HepG2 (cell line): Measurements from ENCODE around the gene PELI3. TPM values are rescaled to one million over a fixed set of nuclear protein-coding genes. Genes with fewer than 3 reads are reported as not detected.

Experiments used
- GTF3A ChIP-seq: sonication (generic); formaldehyde crosslinking; conservative IDR thresholded peaks from 2 replicates; pipeline ENCODE4 v1.4.0; 2020; ENCODE audit warnings: mild to moderate bottlenecking, missing genetic modification reagents
- HCFC1 ChIP-seq: fragments of 150-350 bp; IDR thresholded peaks from 2 replicates; pipeline ENCODE4 v1.6.1; 2014; ENCODE audit warnings: low read depth, low read length
- IKZF4 ChIP-seq: sonication (generic); formaldehyde crosslinking; IDR thresholded peaks from 2 replicates; pipeline ENCODE4 v1.5.1; 2020; ENCODE audit warnings: borderline replicate concordance, mild to moderate bottlenecking, low read depth, missing genetic modification reagents; ENCODE audit errors: not compliant biosample characterization
- JUNB ChIP-seq: sonication (generic); formaldehyde crosslinking; IDR thresholded peaks from 2 replicates; pipeline ENCODE4 v1.8.0; 2022; ENCODE audit warnings: missing genetic modification reagents, mild to moderate bottlenecking, borderline replicate concordance
- MAF1 ChIP-seq: sonication (generic); formaldehyde crosslinking; IDR thresholded peaks from 2 replicates; pipeline ENCODE4 v1.5.0; 2020; ENCODE audit warnings: missing genetic modification reagents, borderline replicate concordance
- MAZ ChIP-seq, 2 experiments: sonication (generic) in 1 of 2; formaldehyde crosslinking in 1 of 2; IDR thresholded peaks; 2 replicates each; pipeline versions ENCODE4 v1.5.0 to v1.6.1; 2012 to 2020; ENCODE audit warnings: low read depth in 2 of 2, mild to moderate bottlenecking in 2 of 2, borderline replicate concordance in 1 of 2, improper control_type of control experiment in 1 of 2, low read length in 1 of 2, missing genetic modification reagents in 1 of 2, moderate library complexity in 1 of 2
- NCOR1 ChIP-seq: fragments of 200-600 bp; sonication (generic); IDR thresholded peaks from 2 replicates; pipeline ENCODE4 v1.7.0; 2017; ENCODE audit warnings: antibody characterized with exemption, low read length, borderline replicate concordance
- NONO ChIP-seq, 2 experiments: fragments of 450-650 bp in 1 of 2; sonication (generic) in 1 of 2; formaldehyde crosslinking in 1 of 2; IDR thresholded peaks in 1 of 2; conservative IDR thresholded peaks in 1 of 2; 2 replicates each; pipeline versions ENCODE4 v1.6.1 to v1.8.0; 2017 to 2022; ENCODE audit warnings: mild to moderate bottlenecking in 1 of 2, missing genetic modification reagents in 1 of 2, moderate library complexity in 1 of 2
- NR1H2 ChIP-seq: sonication (generic); formaldehyde crosslinking; IDR thresholded peaks from 2 replicates; pipeline ENCODE4 v1.8.1; 2022; ENCODE audit warnings: low read depth, missing genetic modification reagents, borderline replicate concordance
- RELA ChIP-seq: sonication (generic); formaldehyde crosslinking; IDR thresholded peaks from 2 replicates; pipeline ENCODE4 v1.4.0; 2020; ENCODE audit warnings: missing genetic modification reagents
- REPIN1 ChIP-seq: sonication (generic); formaldehyde crosslinking; IDR thresholded peaks from 2 replicates; pipeline ENCODE4 v1.8.0; 2022; ENCODE audit warnings: missing genetic modification reagents, low read depth, mild to moderate bottlenecking, borderline replicate concordance
- SAFB2 ChIP-seq: sonication (generic); formaldehyde crosslinking; IDR thresholded peaks from 2 replicates; pipeline ENCODE4 v1.5.1; 2020; ENCODE audit warnings: missing genetic modification reagents, low read depth, mild to moderate bottlenecking, borderline replicate concordance
- SRY ChIP-seq: sonication (generic); formaldehyde crosslinking; IDR thresholded peaks from 2 replicates; pipeline ENCODE4 v1.8.0; 2022; ENCODE audit warnings: mild to moderate bottlenecking, missing genetic modification reagents
- TBL1XR1 ChIP-seq: fragments of 150-350 bp; IDR thresholded peaks from 2 replicates; pipeline ENCODE4 v1.6.1; 2014; ENCODE audit warnings: borderline replicate concordance, low read length; ENCODE audit not compliant: partially characterized antibody
- TMF1 ChIP-seq: sonication (generic); formaldehyde crosslinking; IDR thresholded peaks from 2 replicates; pipeline ENCODE4 v1.8.1; 2022; ENCODE audit warnings: low read depth, missing genetic modification reagents
- ZBTB21 ChIP-seq: sonication (generic); formaldehyde crosslinking; IDR thresholded peaks from 2 replicates; pipeline ENCODE4 v1.4.0; 2020; ENCODE audit warnings: missing genetic modification reagents
- ZFX ChIP-seq: sonication (generic); formaldehyde crosslinking; IDR thresholded peaks from 2 replicates; pipeline ENCODE4 v1.4.0; 2020; ENCODE audit warnings: mild to moderate bottlenecking, low read depth, missing genetic modification reagents, moderate library complexity
- ZIK1 ChIP-seq: sonication (generic); formaldehyde crosslinking; IDR thresholded peaks from 2 replicates; pipeline ENCODE4 v1.5.0; 2020; ENCODE audit warnings: mild to moderate bottlenecking, low read depth, missing genetic modification reagents, borderline replicate concordance
- ZNF329 ChIP-seq: sonication (generic); formaldehyde crosslinking; IDR thresholded peaks from 2 replicates; pipeline ENCODE4 v1.9.0; 2021; ENCODE audit warnings: low read depth, mild to moderate bottlenecking, missing genetic modification reagents
- ZNF350 ChIP-seq: sonication (generic); formaldehyde crosslinking; IDR thresholded peaks from 2 replicates; pipeline ENCODE4 v1.4.0; 2020; ENCODE audit warnings: mild to moderate bottlenecking, low read depth, missing genetic modification reagents, borderline replicate concordance
- ZNF615 ChIP-seq: sonication (generic); formaldehyde crosslinking; IDR thresholded peaks from 2 replicates; pipeline ENCODE4 v1.5.0; 2020; ENCODE audit warnings: mild to moderate bottlenecking, missing genetic modification reagents, borderline replicate concordance
- ZNF777 ChIP-seq: sonication (generic); formaldehyde crosslinking; IDR thresholded peaks from 2 replicates; pipeline ENCODE4 v1.4.0; 2020; ENCODE audit warnings: missing genetic modification reagents
- ZSCAN31 ChIP-seq: sonication (generic); formaldehyde crosslinking; IDR thresholded peaks from 2 replicates; pipeline ENCODE4 v1.5.0; 2020; ENCODE audit warnings: low read depth, mild to moderate bottlenecking, missing genetic modification reagents
- polyA plus RNA-seq, 8 experiments: library from polyadenylated mRNA; depleted of rRNA in 3 of 8; stranded (reverse) in 7 of 8; unstranded in 1 of 8; fragments of >200 nt; fragmentation: Illumina TruSeq in 4 of 8; extraction: Trizol in 4 of 8; gene quantifications; 2 replicates each; pipeline versions ENCODE4 v1.2.1 to v1.2.3, GENCODE V29; 2011 to 2016; ENCODE audit warnings: low read depth in 4 of 8, missing spikeins in 1 of 8, mixed read lengths in 1 of 8; ENCODE audit not compliant: insufficient read depth in 1 of 8
- total RNA-seq, 5 experiments: library from RNA; depleted of rRNA; stranded (reverse); fragments of >200 nt; fragmentation: Illumina TruSeq; extraction: Trizol; gene quantifications; 2 replicates each; pipeline ENCODE4 v1.2.3, GENCODE V29; 2016; ENCODE audit warnings: low read depth in 1 of 5
- TF ChIP-seq, protein P1 (sequence below): sonication (generic); formaldehyde crosslinking; IDR thresholded peaks from 2 replicates; pipeline ENCODE4 v1.8.0; 2022; ENCODE audit warnings: mild to moderate bottlenecking, missing genetic modification reagents, moderate library complexity
- TF ChIP-seq, protein P2 (sequence below): sonication (generic); IDR thresholded peaks from 2 replicates; pipeline ENCODE4 v1.6.1; 2016; ENCODE audit warnings: low read depth, borderline replicate concordance
- TF ChIP-seq, protein P3 (sequence below): sonication (generic); formaldehyde crosslinking; conservative IDR thresholded peaks from 2 replicates; pipeline ENCODE4 v1.5.0; 2020; ENCODE audit warnings: missing genetic modification reagents

PELI3 gene
- total and polyA plus RNA-seq, 2 of the 13 experiments (the other 11 are each of a cell fraction or from before 2014, with no cell fraction given) = 2.0 to 4.0 TPM

DNA sequence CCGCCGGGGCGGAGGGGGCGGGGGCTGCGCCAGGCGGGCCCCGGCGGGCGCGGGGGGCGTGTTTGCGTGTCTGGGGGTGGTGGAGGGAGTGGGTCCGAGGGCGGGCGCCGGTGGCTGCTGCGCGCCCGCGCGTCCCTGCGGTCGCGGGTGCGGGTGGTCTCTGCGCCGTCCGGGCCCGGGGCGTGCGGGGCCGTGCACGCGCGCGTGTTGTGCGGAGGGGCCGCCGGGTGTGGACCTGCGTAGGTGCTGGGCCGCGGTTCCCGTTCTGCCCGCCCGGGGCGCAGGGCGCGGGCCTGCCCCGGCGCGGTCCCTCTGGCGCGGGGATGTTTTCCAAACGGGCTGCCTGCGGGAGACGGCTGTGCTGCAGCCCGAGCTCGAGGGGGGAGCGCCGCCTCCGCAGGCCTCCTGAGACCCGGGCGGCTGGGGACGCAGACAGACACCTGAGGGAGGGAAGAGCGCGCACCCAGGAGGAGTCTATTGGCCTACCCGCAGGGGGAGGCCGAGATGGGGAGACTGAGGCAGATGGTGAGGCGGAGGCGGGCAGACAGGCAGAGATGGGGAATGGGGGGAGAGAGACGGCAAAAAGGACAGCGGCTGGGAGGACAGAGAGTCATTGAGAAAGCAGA, 442 bp downstream of the PELI3 start (continued):
- TF ChIP-seq IKZF4 (CRISPR knock-in tag) (no peak), SAFB2 (CRISPR knock-in tag) (no peak), ZNF329 (CRISPR knock-in tag) (no peak), TBL1XR1 (no peak), MAF1 (CRISPR knock-in tag) (no peak), RELA (CRISPR knock-in tag) (no peak), ZIK1 (CRISPR knock-in tag) (peak; percentile 43; the same call in 1 of the 2 replicates), REPIN1 (CRISPR knock-in tag) (no peak), GTF3A (CRISPR knock-in tag) (no peak), TMF1 (peak; percentile 33; the same call in 1 of the 2 replicates), NCOR1 (no peak), NONO (IDR thresholded peaks at IDR 0.05) (no peak), NONO (CRISPR knock-in tag; conservative IDR thresholded peaks at IDR 0.05) (no peak), ZSCAN31 (0 out of 2 replicates have a peak, but pooled peaks have one; percentile 33), ZNF350 (CRISPR knock-in tag) (no peak), ZNF777 (CRISPR knock-in tag) (no peak), ZFX (CRISPR knock-in tag) (peak; percentile 52; the same call in 1 of the 2 replicates), ZBTB21 (CRISPR knock-in tag) (no peak), JUNB (CRISPR knock-in tag) (no peak), ZNF615 (CRISPR knock-in tag) (no peak), SRY (no peak), MAZ (IDR thresholded peaks at IDR 0.05; ENCODE audit: borderline replicate concordance, low read depth, low read length) (no peak), MAZ (CRISPR knock-in tag; IDR thresholded peaks at IDR 0.05; ENCODE audit: low read depth) (peak; percentile 75; the same call in 1 of the 2 replicates), NR1H2 (CRISPR knock-in tag) (no peak), HCFC1 (no peak)
- TF ChIP-seq, protein P1, sequence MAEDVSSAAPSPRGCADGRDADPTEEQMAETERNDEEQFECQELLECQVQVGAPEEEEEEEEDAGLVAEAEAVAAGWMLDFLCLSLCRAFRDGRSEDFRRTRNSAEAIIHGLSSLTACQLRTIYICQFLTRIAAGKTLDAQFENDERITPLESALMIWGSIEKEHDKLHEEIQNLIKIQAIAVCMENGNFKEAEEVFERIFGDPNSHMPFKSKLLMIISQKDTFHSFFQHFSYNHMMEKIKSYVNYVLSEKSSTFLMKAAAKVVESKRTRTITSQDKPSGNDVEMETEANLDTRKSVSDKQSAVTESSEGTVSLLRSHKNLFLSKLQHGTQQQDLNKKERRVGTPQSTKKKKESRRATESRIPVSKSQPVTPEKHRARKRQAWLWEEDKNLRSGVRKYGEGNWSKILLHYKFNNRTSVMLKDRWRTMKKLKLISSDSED (CRISPR knock-in tag) = no peak
- TF ChIP-seq, protein P2, sequence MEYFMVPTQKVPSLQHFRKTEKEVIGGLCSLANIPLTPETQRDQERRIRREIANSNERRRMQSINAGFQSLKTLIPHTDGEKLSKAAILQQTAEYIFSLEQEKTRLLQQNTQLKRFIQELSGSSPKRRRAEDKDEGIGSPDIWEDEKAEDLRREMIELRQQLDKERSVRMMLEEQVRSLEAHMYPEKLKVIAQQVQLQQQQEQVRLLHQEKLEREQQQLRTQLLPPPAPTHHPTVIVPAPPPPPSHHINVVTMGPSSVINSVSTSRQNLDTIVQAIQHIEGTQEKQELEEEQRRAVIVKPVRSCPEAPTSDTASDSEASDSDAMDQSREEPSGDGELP = no peak
- TF ChIP-seq, protein P3, sequence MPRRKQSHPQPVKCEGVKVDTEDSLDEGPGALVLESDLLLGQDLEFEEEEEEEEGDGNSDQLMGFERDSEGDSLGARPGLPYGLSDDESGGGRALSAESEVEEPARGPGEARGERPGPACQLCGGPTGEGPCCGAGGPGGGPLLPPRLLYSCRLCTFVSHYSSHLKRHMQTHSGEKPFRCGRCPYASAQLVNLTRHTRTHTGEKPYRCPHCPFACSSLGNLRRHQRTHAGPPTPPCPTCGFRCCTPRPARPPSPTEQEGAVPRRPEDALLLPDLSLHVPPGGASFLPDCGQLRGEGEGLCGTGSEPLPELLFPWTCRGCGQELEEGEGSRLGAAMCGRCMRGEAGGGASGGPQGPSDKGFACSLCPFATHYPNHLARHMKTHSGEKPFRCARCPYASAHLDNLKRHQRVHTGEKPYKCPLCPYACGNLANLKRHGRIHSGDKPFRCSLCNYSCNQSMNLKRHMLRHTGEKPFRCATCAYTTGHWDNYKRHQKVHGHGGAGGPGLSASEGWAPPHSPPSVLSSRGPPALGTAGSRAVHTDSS (CRISPR knock-in tag) = no peak
